Endodermal cell (in vitro differentiated cells): Measurements from ENCODE around the gene CAPN2. TPM values are rescaled to one million over a fixed set of nuclear protein-coding genes. Genes with fewer than 3 reads are reported as not detected.

ENCODE experiments used
- DNase-seq: peaks from one replicate; pipeline ENCODE4 v3.0.0-alpha.2; 2017
- H3K27ac ChIP-seq: 2 replicates; pipeline ENCODE4 v1.5.1; 2013; ENCODE audit warnings: mild to moderate bottlenecking, low read depth, low read length, moderate library complexity
- H3K27me3 ChIP-seq: 2 replicates; pipeline ENCODE4 v1.6.1; 2013; ENCODE audit warnings: mild to moderate bottlenecking, low read length, moderate library complexity; ENCODE audit not compliant: insufficient read depth, control insufficient read depth, poor library complexity, severe bottlenecking
- H3K36me3 ChIP-seq: 2 replicates; pipeline ENCODE4 v1.7.0; 2013; ENCODE audit warnings: mild to moderate bottlenecking, low read length, moderate library complexity; ENCODE audit not compliant: control insufficient read depth, insufficient read depth
- H3K4me1 ChIP-seq: one replicate; pipeline ENCODE4 v1.7.0; 2013; ENCODE audit warnings: low read length; ENCODE audit not compliant: control insufficient read depth, insufficient read depth
- H3K4me3 ChIP-seq: 2 replicates; pipeline ENCODE4 v1.5.1; 2013; ENCODE audit warnings: mild to moderate bottlenecking, low read length, moderate library complexity
- H3K9ac ChIP-seq: 2 replicates; pipeline ENCODE4 v1.6.1; 2013; ENCODE audit warnings: mild to moderate bottlenecking, low read length, moderate library complexity; ENCODE audit not compliant: poor library complexity, severe bottlenecking; ENCODE audit errors: extremely low read depth
- H3K9me3 ChIP-seq: 2 replicates; pipeline ENCODE4 v1.6.1; 2013; ENCODE audit warnings: mild to moderate bottlenecking, low read length, moderate library complexity; ENCODE audit not compliant: control insufficient read depth
- H3K27ac Mint-ChIP-seq: 2 replicates; pipeline ENCODE4 v1.8.0; 2020; ENCODE audit warnings: mixed read lengths
- H3K27me3 Mint-ChIP-seq: 2 replicates; pipeline ENCODE4 v1.8.0; 2021; ENCODE audit warnings: mild to moderate bottlenecking, mixed read lengths; ENCODE audit not compliant: insufficient read depth
- H3K36me3 Mint-ChIP-seq: 2 replicates; pipeline ENCODE4 v1.8.0; 2020; ENCODE audit warnings: low read depth, mixed read lengths
- H3K4me1 Mint-ChIP-seq: 2 replicates; pipeline ENCODE4 v1.8.0; 2020; ENCODE audit warnings: mixed read lengths
- H3K4me3 Mint-ChIP-seq: 2 replicates; pipeline ENCODE4 v1.8.0; 2020; ENCODE audit warnings: mild to moderate bottlenecking, moderate library complexity, mixed read lengths
- H3K9me3 Mint-ChIP-seq: 2 replicates; pipeline ENCODE4 v1.8.0; 2020; ENCODE audit warnings: mild to moderate bottlenecking, mixed read lengths
- WGBS, 2 experiments: methylation state at CpG; one replicate each; pipeline versions ENCODE4 v1.1.5 to v1.1.7; 2013; ENCODE audit warnings: missing lambda C conversion rate in 2 of 2, mixed read lengths in 1 of 2; ENCODE audit not compliant: insufficient coverage in 1 of 2, insufficient read length in 1 of 2; 5-methylcytosine and 5-hydroxymethylcytosine counted together
- total RNA-seq, 2 donors: library from RNA; stranded (reverse); fragmentation: NEBNext Ultra II Directional in 1 of 2; extraction: Animal tissue kit (Norgen Biotek cat#: 25700) in 1 of 2; gene quantifications; 2 replicates in 1 of 2; 3 replicates in 1 of 2; pipeline ENCODE4 v1.2.1, GENCODE V29; 2021
- TF ChIP-seq, protein P1 (sequence below): fragments of 200-600 bp; sonication (generic); conservative IDR thresholded peaks from 2 replicates; pipeline ENCODE4 v1.5.0; 2021; ENCODE audit warnings: antibody characterized with exemption, mild to moderate bottlenecking

CAPN2 gene
- total RNA-seq, 2 donors from 2014 or later: 49.2 to 49.7 TPM

- H3K9me3 Mint-ChIP-seq: peaks cover 27% of the 10 kb centered on the region
- no peak overlapping the region for H3K4me3 Mint-ChIP-seq
- TF ChIP-seq, protein P1, sequence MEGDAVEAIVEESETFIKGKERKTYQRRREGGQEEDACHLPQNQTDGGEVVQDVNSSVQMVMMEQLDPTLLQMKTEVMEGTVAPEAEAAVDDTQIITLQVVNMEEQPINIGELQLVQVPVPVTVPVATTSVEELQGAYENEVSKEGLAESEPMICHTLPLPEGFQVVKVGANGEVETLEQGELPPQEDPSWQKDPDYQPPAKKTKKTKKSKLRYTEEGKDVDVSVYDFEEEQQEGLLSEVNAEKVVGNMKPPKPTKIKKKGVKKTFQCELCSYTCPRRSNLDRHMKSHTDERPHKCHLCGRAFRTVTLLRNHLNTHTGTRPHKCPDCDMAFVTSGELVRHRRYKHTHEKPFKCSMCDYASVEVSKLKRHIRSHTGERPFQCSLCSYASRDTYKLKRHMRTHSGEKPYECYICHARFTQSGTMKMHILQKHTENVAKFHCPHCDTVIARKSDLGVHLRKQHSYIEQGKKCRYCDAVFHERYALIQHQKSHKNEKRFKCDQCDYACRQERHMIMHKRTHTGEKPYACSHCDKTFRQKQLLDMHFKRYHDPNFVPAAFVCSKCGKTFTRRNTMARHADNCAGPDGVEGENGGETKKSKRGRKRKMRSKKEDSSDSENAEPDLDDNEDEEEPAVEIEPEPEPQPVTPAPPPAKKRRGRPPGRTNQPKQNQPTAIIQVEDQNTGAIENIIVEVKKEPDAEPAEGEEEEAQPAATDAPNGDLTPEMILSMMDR: peak; percentile 91
- H3K27me3 Mint-ChIP-seq: peaks cover 5% of the 10 kb centered on the region
- no peaks in the 10 kb centered on the region for H3K4me1 ChIP-seq
- no peaks in the 10 kb centered on the region for H3K27me3 ChIP-seq
- H3K36me3 Mint-ChIP-seq: no peaks in the 10 kb centered on the region
- H3K27ac ChIP-seq: no peak overlapping the region
- H3K27ac Mint-ChIP-seq: no peak overlapping the region
- no peaks in the 10 kb centered on the region for H3K36me3 ChIP-seq
- WGBS, 2 experiments: 63 to 65% methylated on average over 5 to 7 of the region's 7 CpGs
- DNase-seq: peak; percentile 85
- H3K9ac ChIP-seq: no peak overlapping the region
- H3K9me3 ChIP-seq: peaks cover 20% of the 10 kb centered on the region
- peaks cover 3% of the 10 kb centered on the region for H3K4me1 Mint-ChIP-seq
- no peak overlapping the region for H3K4me3 ChIP-seq
Measured at GRCh38 chr1:223670458-223671159, 41.7 kb upstream of the CAPN2 start.

DNA sequence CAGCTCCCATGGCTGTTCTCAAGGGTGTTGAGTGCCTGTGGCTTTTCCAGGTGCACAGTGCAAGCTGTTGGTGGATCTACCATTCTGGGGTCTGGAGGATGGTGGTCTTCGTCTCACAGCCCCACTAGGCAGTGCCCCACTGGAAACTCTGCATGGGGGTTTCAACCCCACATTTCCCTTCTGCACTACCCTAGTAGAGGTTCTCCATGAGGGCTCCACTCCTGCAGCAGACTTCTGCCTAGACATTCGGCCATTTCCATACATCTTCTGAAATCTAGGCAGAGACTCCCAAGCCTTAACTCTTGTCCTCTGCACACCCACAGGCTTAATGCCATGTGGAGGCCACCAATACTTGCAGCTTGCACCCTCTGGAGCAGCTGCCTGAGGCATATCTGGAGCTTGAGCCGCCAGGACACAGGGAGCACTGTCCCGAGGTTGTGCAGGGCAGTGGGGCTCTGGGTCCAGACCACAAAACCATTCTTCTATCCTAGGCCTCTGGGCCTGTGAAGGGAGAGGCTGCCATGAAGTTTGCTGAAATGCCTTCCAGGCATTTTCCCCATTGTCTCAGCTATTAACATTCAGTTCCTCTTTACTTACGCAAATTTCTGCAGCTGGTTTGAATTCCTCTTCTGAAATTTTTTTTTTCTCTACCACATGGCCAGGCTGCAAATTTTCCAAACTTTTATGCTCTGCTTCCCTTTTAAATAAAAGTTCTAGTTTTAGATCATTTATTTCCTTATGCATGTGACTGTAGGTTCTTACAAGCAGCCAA lies 38.0 kb upstream of the CAPN2 start:
- TF ChIP-seq, protein P1: no peak
- Mint-ChIP-seq H3K27me3 (peaks cover 5% of the 10 kb centered on the region), H3K27ac (no peak overlapping the region), H3K36me3 (no peaks in the 10 kb centered on the region), H3K4me3 (no peak overlapping the region), H3K9me3 (peaks cover 34% of the 10 kb centered on the region), H3K4me1 (peaks cover 3% of the 10 kb centered on the region)
- no peaks in the 10 kb centered on the region for H3K4me1 ChIP-seq
- H3K27me3 ChIP-seq: no peaks in the 10 kb centered on the region
- H3K4me3 ChIP-seq: no peak overlapping the region
- peaks cover 20% of the 10 kb centered on the region for H3K9me3 ChIP-seq
- WGBS, 2 experiments: 70 to 75% methylated on average over 4 to 5 of the region's 5 CpGs
- no peak for DNase-seq
- H3K27ac ChIP-seq: no peak overlapping the region
- H3K9ac ChIP-seq: no peak overlapping the region
- H3K36me3 ChIP-seq: no peaks in the 10 kb centered on the region

GRCh38 chr1:223678841-223679240 lies 33.5 kb upstream of the CAPN2 start:
- WGBS, 2 experiments: 92 to 95% methylated on average over 6 of the region's 6 CpGs

More at GRCh38 chr1:223678841-223679240, 33.5 kb upstream of the CAPN2 start:
- H3K27ac Mint-ChIP-seq: no peak overlapping the region
- H3K4me3 ChIP-seq: no peak overlapping the region
- H3K27me3 Mint-ChIP-seq: peaks cover 11% of the 10 kb centered on the region
- no peaks in the 10 kb centered on the region for H3K36me3 ChIP-seq
- peaks cover 14% of the 10 kb centered on the region for H3K9me3 ChIP-seq
- no peak overlapping the region for H3K27ac ChIP-seq
- no peak overlapping the region for H3K4me3 Mint-ChIP-seq
- no peak for DNase-seq
- peaks cover 9% of the 10 kb centered on the region for H3K27me3 ChIP-seq
- no peaks in the 10 kb centered on the region for H3K4me1 ChIP-seq
- no peaks in the 10 kb centered on the region for H3K36me3 Mint-ChIP-seq
- TF ChIP-seq, protein P1: no peak
- H3K4me1 Mint-ChIP-seq: no peaks in the 10 kb centered on the region
- no peak overlapping the region for H3K9ac ChIP-seq
- peaks cover 23% of the 10 kb centered on the region for H3K9me3 Mint-ChIP-seq
